Measurements from ENCODE around the gene ZNF554.

ZNF554 gene

GRCh38 chr19:2819540-2820111, at the start of gene ZNF554:
TSS of gene ZNF554 (plus strand) at chr19:2819868. CDS start at chr19:2820072, 204 bp downstream.
- peak; percentile 90 for DNase-seq (ENCODE audit: extremely low spot score)
- ChIA-PET CTCF (interaction anchor here (0.6 kb wide), 2 partner anchors 131 to 171 kb away, joined by 3 read pairs; no protein-coding TSS in a partner anchor), POLR2A (interaction anchor here (0.8 to 1.0 kb wide), 2 partner anchors 9 to 35 kb away, joined by 3 read pairs; partner anchors contain the start of gene THOP1)
- no peak for TF ChIP-seq NFRKB (IDR thresholded peaks at IDR 0.05)
- no peak for TF ChIP-seq SUZ12 (IDR thresholded peaks at IDR 0.05)
- no peak for TF ChIP-seq PKNOX1 (IDR thresholded peaks at IDR 0.05)
- TF ChIP-seq HDGF (IDR thresholded peaks at IDR 0.05; ENCODE audit: borderline replicate concordance), result no peak
- no peak for TF ChIP-seq CTBP1 (IDR thresholded peaks at IDR 0.05; ENCODE audit: borderline replicate concordance)
- peak; percentile 66; the same call in 1 of the 2 replicates for TF ChIP-seq LEF1 (IDR thresholded peaks at IDR 0.05; ENCODE audit: borderline replicate concordance)
- no peak; the same call in 1 of the 2 replicates for TF ChIP-seq L3MBTL2 (conservative IDR thresholded peaks at IDR 0.05)

DNA sequence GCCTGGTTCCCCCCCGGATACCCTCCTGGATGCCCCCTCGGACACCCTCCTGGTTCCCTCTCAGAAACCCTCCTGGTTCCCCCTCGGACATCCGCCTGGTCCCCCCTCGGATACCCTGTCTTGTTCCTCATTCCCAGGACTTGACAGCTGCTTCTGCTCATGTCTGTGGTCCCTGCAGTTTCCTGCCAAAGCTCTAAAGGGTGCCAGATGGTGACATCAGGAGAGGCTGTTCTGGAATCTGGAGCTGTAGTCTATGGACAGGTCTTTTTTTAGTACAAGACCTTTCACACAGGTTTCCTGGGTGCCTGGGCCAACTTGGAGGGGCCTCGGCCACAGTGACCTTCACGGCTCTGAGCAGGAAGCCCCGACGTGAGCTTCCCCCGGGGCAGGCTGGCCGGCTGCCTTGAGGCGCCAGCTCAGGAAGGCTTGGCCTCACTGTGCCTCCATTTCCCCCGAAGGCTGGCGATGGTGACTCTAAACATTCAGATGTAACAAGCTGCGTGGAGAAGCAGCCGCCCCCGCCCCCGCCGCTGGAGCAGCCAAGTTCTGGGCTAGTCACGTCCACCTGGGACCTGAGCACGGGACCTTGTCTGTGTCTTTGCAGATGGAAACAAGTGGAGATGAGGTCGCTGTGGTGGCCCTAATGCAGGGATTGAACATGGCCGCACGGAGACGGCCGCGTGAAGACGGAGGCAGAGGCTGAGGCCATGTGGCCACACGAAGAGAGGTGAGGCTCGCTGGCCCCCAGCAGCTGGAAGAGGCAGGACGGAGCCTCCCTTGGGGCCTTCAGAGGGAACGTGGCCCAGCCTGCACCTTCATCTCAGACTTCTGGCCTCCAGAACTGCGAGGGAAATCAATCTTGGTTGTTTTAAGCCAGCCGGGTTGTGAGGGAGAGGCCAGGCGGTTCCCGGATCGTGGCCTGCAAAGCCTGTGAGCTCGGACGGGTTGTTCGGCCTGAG, 49.3 kb upstream of the ZNF554 start:
- ChIA-PET POLR2A (no interaction called here), CTCF (no interaction called here)
- no peak for DNase-seq (ENCODE audit: extremely low spot score)
- no peak for TF ChIP-seq NFRKB (IDR thresholded peaks at IDR 0.05)
- no peak for TF ChIP-seq SP1 (IDR thresholded peaks at IDR 0.05)
- no peak for TF ChIP-seq SUZ12 (IDR thresholded peaks at IDR 0.05)
- no peak for TF ChIP-seq ELF4 (IDR thresholded peaks at IDR 0.05)
- no peak for TF ChIP-seq HDGF (IDR thresholded peaks at IDR 0.05; ENCODE audit: borderline replicate concordance)
- no peak for TF ChIP-seq FOXM1 (IDR thresholded peaks at IDR 0.05; ENCODE audit: borderline replicate concordance)
- TF ChIP-seq PKNOX1 (IDR thresholded peaks at IDR 0.05), result no peak
- no peak for TF ChIP-seq BHLHE40 (IDR thresholded peaks at IDR 0.05; ENCODE audit: borderline replicate concordance)
- TF ChIP-seq ARNT (IDR thresholded peaks at IDR 0.05), result no peak
- no peak for TF ChIP-seq TARDBP (IDR thresholded peaks at IDR 0.05)
- TF ChIP-seq L3MBTL2 (conservative IDR thresholded peaks at IDR 0.05), result no peak
- no peak for TF ChIP-seq LEF1 (IDR thresholded peaks at IDR 0.05; ENCODE audit: borderline replicate concordance)
- no peak for TF ChIP-seq ZNF384 (IDR thresholded peaks at IDR 0.05)
- TF ChIP-seq CTBP1 (IDR thresholded peaks at IDR 0.05; ENCODE audit: borderline replicate concordance), result no peak
- no peak for TF ChIP-seq FOXA1 (IDR thresholded peaks at IDR 0.05)
- TF ChIP-seq FOXK2 (IDR thresholded peaks at IDR 0.05), result no peak

- TF ChIP-seq CTBP1 (IDR thresholded peaks at IDR 0.05; ENCODE audit: borderline replicate concordance) (no peak), SP1 (IDR thresholded peaks at IDR 0.05) (no peak), ZNF384 (IDR thresholded peaks at IDR 0.05) (no peak), SUZ12 (IDR thresholded peaks at IDR 0.05) (no peak), BHLHE40 (IDR thresholded peaks at IDR 0.05; ENCODE audit: borderline replicate concordance) (no peak)
- ChIA-PET POLR2A (no interaction called here), CTCF (no interaction called here)
- DNase-seq (ENCODE audit: extremely low spot score), result no peak
Measured at GRCh38 chr19:2771786-2772674, 47.6 kb upstream of the ZNF554 start.

GRCh38 chr19:2774083-2774679, 45.5 kb upstream of the ZNF554 start:
- TF ChIP-seq LEF1 (IDR thresholded peaks at IDR 0.05; ENCODE audit: borderline replicate concordance) (no peak), L3MBTL2 (conservative IDR thresholded peaks at IDR 0.05) (no peak), FOXK2 (IDR thresholded peaks at IDR 0.05) (no peak), TARDBP (IDR thresholded peaks at IDR 0.05) (no peak), CTBP1 (IDR thresholded peaks at IDR 0.05; ENCODE audit: borderline replicate concordance) (no peak), ELF4 (IDR thresholded peaks at IDR 0.05) (no peak), FOXM1 (IDR thresholded peaks at IDR 0.05; ENCODE audit: borderline replicate concordance) (no peak), NFRKB (IDR thresholded peaks at IDR 0.05) (no peak), SP1 (IDR thresholded peaks at IDR 0.05) (no peak), BHLHE40 (IDR thresholded peaks at IDR 0.05; ENCODE audit: borderline replicate concordance) (no peak)
- no peak for DNase-seq (ENCODE audit: extremely low spot score)
- ChIA-PET POLR2A (no interaction called here), CTCF (no interaction called here)

GRCh38 chr19:2774953-2775555, 44.6 kb upstream of the ZNF554 start:
- TF ChIP-seq SUZ12 (IDR thresholded peaks at IDR 0.05) (no peak), ELF4 (IDR thresholded peaks at IDR 0.05) (no peak), FOXK2 (IDR thresholded peaks at IDR 0.05) (no peak), ARNT (IDR thresholded peaks at IDR 0.05) (no peak), FOXM1 (IDR thresholded peaks at IDR 0.05; ENCODE audit: borderline replicate concordance) (no peak), LEF1 (IDR thresholded peaks at IDR 0.05; ENCODE audit: borderline replicate concordance) (no peak), HDGF (IDR thresholded peaks at IDR 0.05; ENCODE audit: borderline replicate concordance) (no peak), SP1 (IDR thresholded peaks at IDR 0.05) (no peak), ZNF384 (IDR thresholded peaks at IDR 0.05) (no peak), NFRKB (IDR thresholded peaks at IDR 0.05) (no peak), PKNOX1 (IDR thresholded peaks at IDR 0.05) (no peak), FOXA1 (IDR thresholded peaks at IDR 0.05) (no peak), BHLHE40 (IDR thresholded peaks at IDR 0.05; ENCODE audit: borderline replicate concordance) (no peak), CTBP1 (IDR thresholded peaks at IDR 0.05; ENCODE audit: borderline replicate concordance) (no peak), L3MBTL2 (conservative IDR thresholded peaks at IDR 0.05) (no peak)
- ChIA-PET CTCF (no interaction called here), POLR2A (interaction anchor here (1.1 kb wide), 1 partner anchor 10 kb away, joined by 4 read pairs; the partner anchor contains the start of gene THOP1)
- DNase-seq (ENCODE audit: extremely low spot score), result no peak

Measured in HEK293T (cell line).